Calu3 (cell line): Measurements from ENCODE around the gene CDC14A. TPM values are rescaled to one million over a fixed set of nuclear protein-coding genes. Genes with fewer than 3 reads are reported as not detected.

Source experiments
- Bru-seq: library from RNA; stranded (reverse); fragments of 400-500 nt; gene quantifications from one replicate; lab custom pipeline; 2021; lab: Mats Ljungman, UMichigan
- BruChase-seq, 2 experiments: library from RNA; stranded (reverse); fragments of 400-500 nt; gene quantifications; one replicate each; lab custom pipeline; 2021; lab: Mats Ljungman, UMichigan
- BruUV-seq: library from RNA; stranded (reverse); fragments of 400-500 nt; replicated peaks from 2 replicates; lab custom pipeline; 2021; lab: Mats Ljungman, UMichigan
- CTCF ChIA-PET: fragments of 300-600 bp; sonication (Branson Sonifier 250); formaldehyde crosslinking; loops from one replicate; lab custom pipeline; 2022; ENCODE audit warnings: antibody characterized with exemption; lab: Charles Lee
- DNase-seq: peaks from one replicate; pipeline ENCODE4 v3.0.0; 2022
- H3K27ac Mint-ChIP-seq: one replicate; pipeline ENCODE4 v1.8.0; 2022; ENCODE audit warnings: mixed read lengths; ENCODE audit not compliant: unreplicated experiment
- H3K27me3 Mint-ChIP-seq: one replicate; pipeline ENCODE4 v1.8.0; 2022; ENCODE audit warnings: mixed read lengths; ENCODE audit not compliant: unreplicated experiment
- H3K36me3 Mint-ChIP-seq: one replicate; pipeline ENCODE4 v1.8.0; 2022; ENCODE audit warnings: mild to moderate bottlenecking, moderate library complexity, mixed read lengths; ENCODE audit not compliant: insufficient read depth, unreplicated experiment
- H3K4me1 Mint-ChIP-seq: one replicate; pipeline ENCODE4 v1.8.0; 2022; ENCODE audit warnings: mild to moderate bottlenecking, low read depth, mixed read lengths; ENCODE audit not compliant: unreplicated experiment
- H3K4me3 Mint-ChIP-seq: one replicate; pipeline ENCODE4 v1.8.0; 2022; ENCODE audit warnings: mild to moderate bottlenecking, low read depth, moderate library complexity, mixed read lengths; ENCODE audit not compliant: unreplicated experiment
- H3K9me3 Mint-ChIP-seq: one replicate; pipeline ENCODE4 v1.8.0; 2022; ENCODE audit warnings: low read depth, mixed read lengths; ENCODE audit not compliant: unreplicated experiment
- intact Hi-C: fragments of 100-400 bp; cut with micrococcal nuclease; formaldehyde crosslinking; loops from one replicate; pipeline ENCODE4 v1.10.0; 2022; ENCODE audit not compliant: unreplicated experiment
- long read RNA-seq: library from polyadenylated mRNA; stranded (forward); transcript quantifications from one replicate; pipeline ENCODE4 v2.0.0, GENCODE V29; 2022
- total RNA-seq: library from RNA; stranded (reverse); gene quantifications from 2 replicates; pipeline ENCODE4 v1.2.3, GENCODE V29; 2022
- TF ChIP-seq, protein P1 (sequence below): fragments of 200-600 bp; IDR thresholded peaks from one replicate; pipeline ENCODE4 v1.8.0; 2022; ENCODE audit warnings: antibody characterized with exemption; ENCODE audit not compliant: unreplicated experiment

CDC14A gene, protein sequence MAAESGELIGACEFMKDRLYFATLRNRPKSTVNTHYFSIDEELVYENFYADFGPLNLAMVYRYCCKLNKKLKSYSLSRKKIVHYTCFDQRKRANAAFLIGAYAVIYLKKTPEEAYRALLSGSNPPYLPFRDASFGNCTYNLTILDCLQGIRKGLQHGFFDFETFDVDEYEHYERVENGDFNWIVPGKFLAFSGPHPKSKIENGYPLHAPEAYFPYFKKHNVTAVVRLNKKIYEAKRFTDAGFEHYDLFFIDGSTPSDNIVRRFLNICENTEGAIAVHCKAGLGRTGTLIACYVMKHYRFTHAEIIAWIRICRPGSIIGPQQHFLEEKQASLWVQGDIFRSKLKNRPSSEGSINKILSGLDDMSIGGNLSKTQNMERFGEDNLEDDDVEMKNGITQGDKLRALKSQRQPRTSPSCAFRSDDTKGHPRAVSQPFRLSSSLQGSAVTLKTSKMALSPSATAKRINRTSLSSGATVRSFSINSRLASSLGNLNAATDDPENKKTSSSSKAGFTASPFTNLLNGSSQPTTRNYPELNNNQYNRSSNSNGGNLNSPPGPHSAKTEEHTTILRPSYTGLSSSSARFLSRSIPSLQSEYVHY
- 6.4 and 8.5 TPM in 2 replicates for total RNA-seq
- percentile 62 among the genes with signal in this experiment for Bru-seq, nascent RNA
- BruChase-seq, experiment 1, labeled RNA remaining after a 6-hour chase, result percentile 40 among the genes with signal in this experiment
- BruChase-seq, experiment 2, labeled RNA remaining after a 2-hour chase, result percentile 46 among the genes with signal in this experiment
- long read RNA-seq, partial matches to known transcripts, result 0 of 1 reads
- long read RNA-seq, other reads (novel, unspliced or antisense), result 1 of 1 reads

DNA sequence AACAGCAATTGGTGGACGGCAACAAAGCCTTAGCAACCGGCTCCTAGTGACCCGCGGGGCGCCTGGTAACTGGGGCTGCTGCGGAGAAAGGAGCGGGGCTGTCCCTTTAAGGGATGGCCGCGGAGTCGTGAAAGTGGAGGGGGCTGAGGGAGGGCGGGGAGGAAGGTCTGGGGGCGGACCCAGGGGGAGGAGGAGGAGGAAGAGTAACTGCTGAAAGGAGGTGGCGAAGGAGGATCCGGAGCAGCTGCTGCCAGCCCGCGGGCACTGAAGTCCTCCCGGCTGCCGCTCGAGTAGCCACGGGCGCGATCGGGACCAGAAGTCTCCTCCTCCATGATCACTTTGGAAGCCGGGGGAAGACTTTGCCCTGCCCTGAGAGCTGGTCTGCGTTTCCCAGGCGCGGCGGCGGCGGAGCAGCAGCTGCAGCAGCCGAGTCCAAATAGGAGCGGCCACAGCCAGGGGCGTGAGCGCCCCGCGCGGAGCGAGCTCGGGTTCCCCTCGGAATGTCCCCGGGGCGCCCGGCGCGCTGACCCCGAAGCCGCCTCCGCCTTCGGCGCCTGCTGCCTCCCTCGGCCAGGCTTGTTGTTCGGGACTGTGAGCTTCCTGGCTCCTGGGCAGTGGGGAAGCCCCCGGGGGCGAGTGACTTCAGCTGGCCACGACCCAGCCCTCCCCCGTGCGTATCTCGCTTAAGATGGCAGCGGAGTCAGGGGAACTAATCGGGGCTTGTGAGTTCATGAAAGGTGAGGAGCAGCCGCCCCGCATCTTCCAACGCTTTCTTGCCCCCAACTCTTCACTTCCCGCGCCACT, at the start of gene CDC14A:
Gene CDC14A, plus strand, starts transcription at position 240 of the 804 bp plus-strand sequence. Its CDS starts 449 bp downstream, at position 689.
- DNase-seq, result peak; percentile 86
- Mint-ChIP-seq H3K4me1 (peaks cover 24% of the 10 kb centered on the region), H3K36me3 (peaks cover 34% of the 10 kb centered on the region), H3K4me3 (peak within 1 kb of the TSS; percentile 91), H3K27me3 (no peaks in the 10 kb centered on the region), H3K9me3 (no peaks in the 10 kb centered on the region), H3K27ac (peak within 1 kb of the TSS; percentile 92)
- CTCF ChIA-PET, result interaction anchor here (0.9 to 1.2 kb wide), 3 partner anchors 87 to 107 kb away, joined by 3 read pairs; partner anchors contain the start of gene RTCA
- intact Hi-C loops, result loop anchor here (5.0 kb wide), 3 partner anchors 75 to 545 kb away; no protein-coding TSS in a partner anchor
- BruUV-seq, result no TSS peak
- TF ChIP-seq, protein P1, sequence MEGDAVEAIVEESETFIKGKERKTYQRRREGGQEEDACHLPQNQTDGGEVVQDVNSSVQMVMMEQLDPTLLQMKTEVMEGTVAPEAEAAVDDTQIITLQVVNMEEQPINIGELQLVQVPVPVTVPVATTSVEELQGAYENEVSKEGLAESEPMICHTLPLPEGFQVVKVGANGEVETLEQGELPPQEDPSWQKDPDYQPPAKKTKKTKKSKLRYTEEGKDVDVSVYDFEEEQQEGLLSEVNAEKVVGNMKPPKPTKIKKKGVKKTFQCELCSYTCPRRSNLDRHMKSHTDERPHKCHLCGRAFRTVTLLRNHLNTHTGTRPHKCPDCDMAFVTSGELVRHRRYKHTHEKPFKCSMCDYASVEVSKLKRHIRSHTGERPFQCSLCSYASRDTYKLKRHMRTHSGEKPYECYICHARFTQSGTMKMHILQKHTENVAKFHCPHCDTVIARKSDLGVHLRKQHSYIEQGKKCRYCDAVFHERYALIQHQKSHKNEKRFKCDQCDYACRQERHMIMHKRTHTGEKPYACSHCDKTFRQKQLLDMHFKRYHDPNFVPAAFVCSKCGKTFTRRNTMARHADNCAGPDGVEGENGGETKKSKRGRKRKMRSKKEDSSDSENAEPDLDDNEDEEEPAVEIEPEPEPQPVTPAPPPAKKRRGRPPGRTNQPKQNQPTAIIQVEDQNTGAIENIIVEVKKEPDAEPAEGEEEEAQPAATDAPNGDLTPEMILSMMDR, result no peak

- Mint-ChIP-seq H3K27ac (no peak overlapping the region), H3K4me1 (no peaks in the 10 kb centered on the region), H3K9me3 (no peaks in the 10 kb centered on the region), H3K4me3 (no peak overlapping the region), H3K27me3 (no peaks in the 10 kb centered on the region), H3K36me3 (no peaks in the 10 kb centered on the region)
- no TSS peak for BruUV-seq
- CTCF ChIA-PET, result no interaction called here
- DNase-seq, result no peak
- intact Hi-C loops, result no loop called here
- TF ChIP-seq, protein P1, result no peak
These were observed 49.6 kb upstream of the CDC14A start for GRCh38 chr1:100302739-100303138.

DNA sequence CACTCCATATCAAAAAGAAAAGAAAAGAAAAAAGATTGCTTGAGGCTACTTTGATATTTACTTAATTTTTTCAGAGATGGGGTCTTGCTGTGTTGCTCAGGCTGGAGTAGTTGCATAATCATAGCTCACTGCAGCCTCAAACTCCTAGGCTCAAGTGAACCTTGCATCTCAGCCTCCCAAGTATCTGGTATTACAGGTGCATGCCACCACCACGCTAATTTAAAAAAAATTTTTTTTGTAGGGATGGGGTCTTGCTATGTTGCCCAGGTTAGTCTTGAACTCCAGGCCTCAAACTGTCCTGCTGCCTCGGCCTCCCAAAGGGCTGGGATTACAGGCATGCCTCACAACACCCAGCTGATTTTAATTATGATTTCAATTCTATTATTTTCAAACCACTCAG, 48.1 kb upstream of the CDC14A start:
- CTCF ChIA-PET, result no interaction called here
- H3K27me3 Mint-ChIP-seq, result no peaks in the 10 kb centered on the region
- DNase-seq, result no peak
- no peaks in the 10 kb centered on the region for H3K4me1 Mint-ChIP-seq
- no TSS peak for BruUV-seq
- no peaks in the 10 kb centered on the region for H3K9me3 Mint-ChIP-seq
- intact Hi-C loops, result no loop called here
- no peaks in the 10 kb centered on the region for H3K36me3 Mint-ChIP-seq
- H3K27ac Mint-ChIP-seq, result no peak overlapping the region
- TF ChIP-seq, protein P1, result no peak
- no peak overlapping the region for H3K4me3 Mint-ChIP-seq

DNA sequence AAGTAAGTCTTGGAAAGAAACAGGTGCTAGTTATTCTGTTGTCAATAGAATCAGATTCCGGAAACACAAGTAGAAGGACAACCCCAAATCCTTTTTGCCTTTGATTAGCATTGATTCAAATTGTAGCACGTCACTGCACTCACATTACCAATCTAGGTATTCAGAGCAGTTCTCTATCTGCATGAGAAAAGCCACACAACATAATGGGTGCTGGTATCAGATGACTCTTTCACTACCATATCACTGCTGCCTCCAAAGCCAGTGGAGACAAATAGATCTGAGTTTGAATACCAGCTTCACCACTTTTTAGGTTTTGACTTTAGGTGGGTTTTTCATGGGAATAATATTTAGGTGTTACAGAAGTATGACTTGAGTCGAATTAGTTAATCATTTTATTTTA, 47.4 kb upstream of the CDC14A start:
- no peaks in the 10 kb centered on the region for H3K9me3 Mint-ChIP-seq
- H3K27me3 Mint-ChIP-seq, result no peaks in the 10 kb centered on the region
- BruUV-seq, result no TSS peak
- TF ChIP-seq, protein P1, result no peak
- CTCF ChIA-PET, result no interaction called here
- no peak for DNase-seq
- H3K4me3 Mint-ChIP-seq, result no peak overlapping the region
- H3K27ac Mint-ChIP-seq, result no peak overlapping the region
- intact Hi-C loops, result no loop called here
- no peaks in the 10 kb centered on the region for H3K4me1 Mint-ChIP-seq
- H3K36me3 Mint-ChIP-seq, result no peaks in the 10 kb centered on the region
